ENCODE measurements around the gene CREB5. TPM values are rescaled to one million over a fixed set of nuclear protein-coding genes. Genes with fewer than 3 reads are reported as not detected.
"Not testable (repeated sequence)": the region's sequence is repeated elsewhere in the genome, so short reads cannot be mapped to it uniquely, and the experiment has no call there.

Gene CREB5
- total RNA-seq, 4 donors from 2014 or later = 7.8 to 29.9 (median 12.9) TPM

GRCh38 chr7:28595801-28596200 lies 183.5 kb downstream of the CREB5 start:
- 86 to 100% methylated on average over 1 to 3 of the region's 3 CpGs for WGBS, 2 donors (ENCODE audit: low coverage in 1 of 2)
- TF ChIP-seq POLR2A (IDR thresholded peaks at IDR 0.05) (no peak), POLR2AphosphoS5 (IDR thresholded peaks at IDR 0.05) (no peak), EP300 (IDR thresholded peaks at IDR 0.05) (no peak), CTCF (IDR thresholded peaks at IDR 0.05) (no peak)

GRCh38 chr7:28596245-28596935 lies 184.1 kb downstream of the CREB5 start:
- no peaks in the 10 kb centered on the region for H3K27me3 ChIP-seq
- H3K9me3 ChIP-seq = no peaks in the 10 kb centered on the region
- 80 to 96% methylated on average over 1 to 2 of the region's 2 CpGs for WGBS, 2 donors (ENCODE audit: low coverage in 1 of 2)
- no peak overlapping the region for H3K27ac ChIP-seq
- ATAC-seq = no peak
- no peak overlapping the region for H3K4me3 ChIP-seq
- H3K4me1 ChIP-seq = no peaks in the 10 kb centered on the region
- no peaks in the 10 kb centered on the region for H3K36me3 ChIP-seq
- no peak for TF ChIP-seq CTCF (IDR thresholded peaks at IDR 0.05)
- no peak for TF ChIP-seq EP300 (IDR thresholded peaks at IDR 0.05)
- TF ChIP-seq POLR2AphosphoS5 (IDR thresholded peaks at IDR 0.05) = no peak
- no peak for TF ChIP-seq POLR2A (IDR thresholded peaks at IDR 0.05)

More at GRCh38 chr7:28595801-28596200, 183.5 kb downstream of the CREB5 start:
- no peaks in the 10 kb centered on the region for H3K9me3 ChIP-seq
- no peaks in the 10 kb centered on the region for H3K27me3 ChIP-seq
- no peak overlapping the region for H3K27ac ChIP-seq
- H3K4me3 ChIP-seq = no peak overlapping the region
- H3K36me3 ChIP-seq = no peaks in the 10 kb centered on the region
- ATAC-seq = no peak
- H3K4me1 ChIP-seq = no peaks in the 10 kb centered on the region

GRCh38 chr7:28597284-28597683 lies 185.0 kb downstream of the CREB5 start:
- Histone ChIP-seq H3K9me3 (no peaks in the 10 kb centered on the region), H3K27ac (no peak overlapping the region), H3K4me1 (no peaks in the 10 kb centered on the region), H3K27me3 (no peaks in the 10 kb centered on the region), H3K36me3 (no peaks in the 10 kb centered on the region), H3K4me3 (no peak overlapping the region)
- WGBS, 2 donors (ENCODE audit: low coverage in 1 of 2) = 83 to 86% methylated on average over 1 to 2 of the region's 2 CpGs
- no peak for TF ChIP-seq EP300 (IDR thresholded peaks at IDR 0.05)
- TF ChIP-seq POLR2AphosphoS5 (IDR thresholded peaks at IDR 0.05) = no peak
- TF ChIP-seq CTCF (IDR thresholded peaks at IDR 0.05) = no peak
- TF ChIP-seq POLR2A (IDR thresholded peaks at IDR 0.05) = no peak
- ATAC-seq = no peak

DNA sequence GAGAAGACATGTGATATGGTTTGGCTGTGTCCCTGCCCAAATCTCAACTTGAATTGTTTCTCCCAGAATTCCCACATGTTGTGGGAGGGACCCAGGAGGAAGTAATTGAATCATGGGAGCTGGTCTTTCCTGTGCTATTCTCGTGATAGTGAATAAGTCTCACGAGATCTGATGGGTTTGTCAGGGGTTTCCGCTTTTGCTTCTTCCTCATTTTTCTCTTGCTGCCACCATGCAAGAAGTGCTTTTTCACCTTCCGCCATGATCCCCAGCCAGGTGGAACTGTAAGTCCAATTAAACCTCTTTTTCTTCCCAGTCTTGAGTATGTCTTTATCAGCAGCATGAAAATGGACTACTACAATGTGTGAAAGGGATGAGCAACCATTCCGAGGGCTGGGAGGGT lies 185.7 kb downstream of the CREB5 start:
- 92 to 94% methylated on average over 5 of the region's 5 CpGs for WGBS, 2 donors (ENCODE audit: low coverage in 1 of 2)
- not testable (repeated sequence) for H3K9me3 ChIP-seq, ATAC-seq, H3K4me3 ChIP-seq, H3K27ac ChIP-seq, H3K36me3 ChIP-seq, H3K27me3 ChIP-seq, H3K4me1 ChIP-seq

DNA sequence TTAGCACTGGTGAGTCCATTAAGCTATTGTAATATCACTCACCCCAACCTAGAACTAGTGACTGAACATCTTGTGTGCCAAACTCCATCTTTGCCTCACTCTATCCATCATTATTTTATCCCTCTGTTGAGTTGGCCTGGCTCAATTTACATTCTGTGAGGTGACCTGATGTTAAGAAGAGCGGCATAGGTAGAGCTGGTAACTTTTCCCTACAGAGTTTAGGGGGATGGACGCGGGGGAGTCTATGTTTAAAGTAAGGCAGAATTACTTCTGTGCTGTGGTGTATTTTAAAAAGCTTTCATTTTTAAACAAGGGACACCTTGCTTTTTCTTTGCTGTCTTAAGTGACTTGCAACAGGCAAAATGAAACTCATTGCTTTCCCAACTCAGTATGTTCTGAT lies 186.3 kb downstream of the CREB5 start:
- TF ChIP-seq CTCF (IDR thresholded peaks at IDR 0.05) (no peak), POLR2A (IDR thresholded peaks at IDR 0.05) (no peak), EP300 (IDR thresholded peaks at IDR 0.05) (no peak)
- no peak for ATAC-seq
- Histone ChIP-seq H3K4me1 (no peaks in the 10 kb centered on the region), H3K27me3 (no peaks in the 10 kb centered on the region), H3K27ac (no peak overlapping the region), H3K9me3 (no peaks in the 10 kb centered on the region), H3K36me3 (no peaks in the 10 kb centered on the region), H3K4me3 (no peak overlapping the region)
- WGBS, 2 donors (ENCODE audit: low coverage in 1 of 2) = 84% methylated on average over 3 of the region's 3 CpGs; no CpG with 5 or more reads in 1 of the 2 donors
